Activated CD8-positive, alpha-beta memory T cell treated with anti-CD3 and anti-CD28 coated beads, Interleukin-2, amount 10 ng/mL, durations not matched to agents 7 days and 5 days (primary cell): Measurements from ENCODE around the gene LYSMD4. TPM values are rescaled to one million over a fixed set of nuclear protein-coding genes. Genes with fewer than 3 reads are reported as not detected.
"Not testable (repeated sequence)": the region's sequence is repeated elsewhere in the genome, so short reads cannot be mapped to it uniquely, and the experiment has no call there.

ENCODE experiments used
- ATAC-seq: fragments of 150-1000 bp; cut with Tn5 transposase; one replicate; pipeline ENCODE4 v1.10.0; 2021; ENCODE audit warnings: moderate library complexity
- CTCF ChIA-PET: fragments of 350-600 bp; sonication (Branson Sonifier 250); formaldehyde crosslinking; loops from one replicate; lab custom pipeline; 2021; ENCODE audit warnings: antibody characterized with exemption; lab: Charles Lee
- DNase-seq: peaks from one replicate; pipeline ENCODE4 v3.0.0-alpha.2; 2020
- H3K27ac Mint-ChIP-seq: one replicate; pipeline ENCODE4 v1.8.0; 2021; ENCODE audit warnings: mild to moderate bottlenecking, mixed read lengths
- H3K27me3 Mint-ChIP-seq: one replicate; pipeline ENCODE4 v1.8.0; 2021; ENCODE audit warnings: mixed read lengths
- H3K36me3 Mint-ChIP-seq: one replicate; pipeline ENCODE4 v1.8.0; 2021; ENCODE audit warnings: mild to moderate bottlenecking, mixed read lengths
- H3K4me1 Mint-ChIP-seq: one replicate; pipeline ENCODE4 v1.8.0; 2021; ENCODE audit warnings: mixed read lengths
- H3K4me3 Mint-ChIP-seq: one replicate; pipeline ENCODE4 v1.8.0; 2021; ENCODE audit warnings: mild to moderate bottlenecking, moderate library complexity, mixed read lengths
- H3K9me3 Mint-ChIP-seq: one replicate; pipeline ENCODE4 v1.8.0; 2022; ENCODE audit warnings: low read depth, mixed read lengths
- total RNA-seq, 2 experiments: library from RNA; stranded (reverse); gene quantifications; one replicate each; pipeline ENCODE4 v1.2.3, GENCODE V29; 2021

Gene LYSMD4
- total RNA-seq, 2 experiments from 2014 or later, result 8.3 to 8.5 TPM

DNA sequence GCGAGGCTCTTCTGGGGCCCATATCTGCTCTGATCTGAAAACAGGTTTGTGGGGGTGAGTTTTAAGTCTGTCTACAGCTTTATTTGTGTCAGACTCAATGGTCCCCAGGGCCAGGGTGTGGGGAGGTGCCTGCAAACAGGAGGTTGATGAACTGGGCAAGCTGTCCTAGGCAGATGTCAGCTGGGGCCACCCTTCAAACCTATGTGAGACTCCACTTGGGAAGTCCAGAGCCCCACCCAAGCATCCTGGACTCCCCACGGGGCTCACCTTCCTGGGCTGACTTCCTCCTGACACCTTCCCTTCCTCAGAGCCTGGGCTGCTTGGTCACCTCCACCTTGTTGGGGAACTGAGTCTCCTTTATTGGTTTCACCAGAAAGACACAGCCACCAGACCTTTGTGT lies 8.6 kb upstream of the LYSMD4 start:
- no peak for DNase-seq
- CTCF ChIA-PET, result interaction anchor here (1.7 kb wide), 1 partner anchor 37 kb away, joined by 5 read pairs; no protein-coding TSS in a partner anchor
- Mint-ChIP-seq H3K27ac (no peak overlapping the region), H3K4me1 (no peaks in the 10 kb centered on the region), H3K36me3 (no peaks in the 10 kb centered on the region), H3K4me3 (no peak overlapping the region), H3K27me3 (peaks cover 6% of the 10 kb centered on the region), H3K9me3 (no peaks in the 10 kb centered on the region)
- ATAC-seq, result no peak

DNA sequence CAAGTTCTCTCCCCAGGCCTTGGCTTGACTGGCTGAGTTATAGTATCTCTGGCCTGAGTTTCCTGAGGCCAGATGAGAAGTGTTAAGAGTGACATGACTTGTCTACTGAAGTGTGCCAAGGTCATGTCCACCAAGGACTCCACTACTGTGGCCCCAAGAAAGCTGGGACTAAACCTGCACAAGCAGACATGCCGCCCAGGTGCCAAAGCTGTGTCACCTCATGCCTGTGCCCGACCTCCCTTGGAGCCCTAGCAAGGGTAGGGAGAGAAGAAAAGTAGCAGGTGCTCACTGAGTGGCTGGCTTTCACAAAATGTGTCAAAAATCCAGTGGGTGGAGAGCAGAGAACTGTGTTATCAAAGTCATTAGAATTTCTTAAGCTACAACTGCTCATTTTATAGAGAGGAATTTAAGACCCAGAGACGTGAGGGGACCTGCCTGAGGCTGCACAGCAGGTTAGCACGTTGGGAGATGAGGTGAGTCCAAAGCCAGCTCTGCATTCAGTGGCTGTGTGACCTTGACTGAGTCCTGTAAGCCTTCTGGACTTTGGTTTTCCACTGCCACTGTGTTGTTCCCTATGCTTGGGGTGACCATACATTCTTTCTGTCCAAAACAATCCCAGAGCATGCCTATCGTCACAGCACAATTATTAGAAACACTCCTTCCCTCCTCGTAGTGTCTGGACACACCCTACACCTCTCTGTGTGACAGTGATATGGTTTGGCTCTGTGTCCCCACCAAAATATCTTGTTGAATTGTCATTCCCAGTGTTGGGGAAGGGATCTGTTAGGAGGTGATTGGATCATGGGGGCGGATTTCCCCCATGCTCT lies 5.0 kb upstream of the LYSMD4 start:
- Mint-ChIP-seq H3K36me3 (no peaks in the 10 kb centered on the region), H3K27me3 (no peaks in the 10 kb centered on the region), H3K9me3 (no peaks in the 10 kb centered on the region), H3K27ac (no peak overlapping the region), H3K4me3 (no peak overlapping the region), H3K4me1 (peaks cover 9% of the 10 kb centered on the region)
- CTCF ChIA-PET, result no interaction called here
- ATAC-seq (no peak), DNase-seq (no peak)

DNA sequence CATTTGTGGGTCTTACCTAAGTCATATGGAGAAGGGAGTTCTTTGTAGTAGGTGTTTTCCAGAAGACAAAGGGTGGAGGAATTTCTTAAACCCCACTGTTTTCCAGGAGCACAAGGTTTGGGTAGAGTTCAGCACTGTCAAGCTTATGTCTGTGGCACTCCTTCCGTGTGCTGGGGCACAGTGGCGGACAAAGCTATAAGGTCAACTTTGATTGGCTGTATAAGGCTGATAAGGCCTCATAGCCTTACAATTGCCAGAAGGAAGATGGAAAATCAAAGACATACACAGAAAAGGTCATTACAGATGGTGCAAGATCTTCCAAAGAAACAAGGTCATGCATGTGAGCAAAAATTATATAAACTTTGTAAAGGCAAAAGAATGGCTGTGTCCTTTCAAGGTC lies 3.5 kb upstream of the LYSMD4 start:
- CTCF ChIA-PET, result interaction anchor here (0.9 kb wide), 2 partner anchors 90 to 464 kb away, joined by 3 read pairs; no protein-coding TSS in a partner anchor
- no peaks in the 10 kb centered on the region for H3K36me3 Mint-ChIP-seq
- peaks cover 17% of the 10 kb centered on the region for H3K4me1 Mint-ChIP-seq
- no peaks in the 10 kb centered on the region for H3K9me3 Mint-ChIP-seq
- no peak overlapping the region for H3K27ac Mint-ChIP-seq
- no peak overlapping the region for H3K4me3 Mint-ChIP-seq
- no peak for ATAC-seq
- H3K27me3 Mint-ChIP-seq, result no peaks in the 10 kb centered on the region
- DNase-seq, result no peak

DNA sequence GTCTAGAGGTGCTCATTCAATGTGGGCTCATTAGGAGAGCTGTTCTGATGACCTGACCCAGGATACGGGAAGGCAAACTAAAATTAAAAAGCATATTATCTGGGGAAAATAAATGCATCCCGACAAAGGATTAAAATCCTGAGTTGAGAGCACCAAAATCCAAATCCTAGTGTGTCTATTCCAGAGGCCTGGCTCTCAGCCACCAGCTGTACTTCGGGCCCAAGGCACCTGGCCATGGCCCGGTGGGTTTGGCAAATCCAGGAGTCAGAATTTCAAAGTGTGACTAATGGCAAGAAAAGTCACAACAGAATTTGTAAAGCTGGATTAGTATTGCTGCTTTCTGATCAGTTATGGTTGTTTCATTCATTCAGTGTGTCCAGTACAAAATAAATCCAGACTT lies 2.6 kb upstream of the LYSMD4 start:
- H3K27ac Mint-ChIP-seq, result no peak overlapping the region
- DNase-seq (no peak), ATAC-seq (no peak)
- H3K9me3 Mint-ChIP-seq, result no peaks in the 10 kb centered on the region
- H3K27me3 Mint-ChIP-seq, result no peaks in the 10 kb centered on the region
- H3K4me3 Mint-ChIP-seq, result no peak overlapping the region
- H3K36me3 Mint-ChIP-seq, result no peaks in the 10 kb centered on the region
- H3K4me1 Mint-ChIP-seq, result peaks cover 22% of the 10 kb centered on the region
- CTCF ChIA-PET, result interaction anchor here (0.9 to 1.8 kb wide), 2 partner anchors 89 to 449 kb away, joined by 3 to 4 read pairs; no protein-coding TSS in a partner anchor

DNA sequence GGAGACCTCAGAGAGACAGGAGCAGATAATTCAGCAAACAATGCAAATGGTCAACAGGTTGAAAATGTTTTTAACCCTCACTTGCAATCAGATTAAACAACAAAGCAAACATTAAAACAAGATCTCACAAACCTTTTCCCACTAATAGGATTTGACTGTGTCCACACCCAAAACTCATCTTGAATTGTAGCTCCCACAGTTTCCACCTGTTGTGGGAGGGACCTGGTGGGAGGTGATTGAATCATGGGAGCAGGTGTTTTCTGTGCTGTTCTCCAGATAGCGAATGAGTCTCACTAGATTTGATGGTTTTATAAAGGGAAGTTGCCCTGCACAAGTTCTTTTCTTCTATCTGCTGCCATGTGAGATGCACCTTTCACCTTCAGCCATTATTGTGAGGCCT lies 1.3 kb upstream of the LYSMD4 start:
- H3K9me3 Mint-ChIP-seq, result no peaks in the 10 kb centered on the region
- no peaks in the 10 kb centered on the region for H3K36me3 Mint-ChIP-seq
- peak overlapping the region; percentile 13 for H3K4me3 Mint-ChIP-seq
- no peak for DNase-seq
- CTCF ChIA-PET, result interaction anchor here (1.8 to 2.6 kb wide), 2 partner anchors 22 to 448 kb away, joined by 4 to 12 read pairs; no protein-coding TSS in a partner anchor
- no peaks in the 10 kb centered on the region for H3K27me3 Mint-ChIP-seq
- peaks cover 26% of the 10 kb centered on the region for H3K4me1 Mint-ChIP-seq
- peak overlapping the region; percentile 46 for H3K27ac Mint-ChIP-seq
- no peak for ATAC-seq

DNA sequence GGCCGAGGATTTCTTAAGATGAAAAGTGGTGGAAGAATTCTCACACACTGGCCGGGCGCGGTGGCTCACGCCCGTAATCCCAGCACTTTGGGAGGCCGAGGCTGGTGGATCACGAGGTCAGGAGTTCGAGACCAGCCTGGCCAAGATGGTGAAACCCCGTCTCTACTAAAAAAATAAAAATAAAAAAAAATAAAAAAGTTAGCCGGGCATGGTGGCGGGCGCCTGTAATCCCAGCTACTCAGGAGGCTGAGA lies 729 bp upstream of the LYSMD4 start:
- peak overlapping the region; percentile 75 for H3K4me3 Mint-ChIP-seq
- H3K9me3 Mint-ChIP-seq, ATAC-seq, H3K36me3 Mint-ChIP-seq, DNase-seq, H3K27me3 Mint-ChIP-seq: not testable (repeated sequence)
- peak overlapping the region; percentile 85 for H3K27ac Mint-ChIP-seq
- CTCF ChIA-PET, result interaction anchor here (2.0 to 2.6 kb wide), 2 partner anchors 23 to 461 kb away, joined by 12 to 14 read pairs; no protein-coding TSS in a partner anchor
- H3K4me1 Mint-ChIP-seq, result peaks cover 26% of the 10 kb centered on the region

DNA sequence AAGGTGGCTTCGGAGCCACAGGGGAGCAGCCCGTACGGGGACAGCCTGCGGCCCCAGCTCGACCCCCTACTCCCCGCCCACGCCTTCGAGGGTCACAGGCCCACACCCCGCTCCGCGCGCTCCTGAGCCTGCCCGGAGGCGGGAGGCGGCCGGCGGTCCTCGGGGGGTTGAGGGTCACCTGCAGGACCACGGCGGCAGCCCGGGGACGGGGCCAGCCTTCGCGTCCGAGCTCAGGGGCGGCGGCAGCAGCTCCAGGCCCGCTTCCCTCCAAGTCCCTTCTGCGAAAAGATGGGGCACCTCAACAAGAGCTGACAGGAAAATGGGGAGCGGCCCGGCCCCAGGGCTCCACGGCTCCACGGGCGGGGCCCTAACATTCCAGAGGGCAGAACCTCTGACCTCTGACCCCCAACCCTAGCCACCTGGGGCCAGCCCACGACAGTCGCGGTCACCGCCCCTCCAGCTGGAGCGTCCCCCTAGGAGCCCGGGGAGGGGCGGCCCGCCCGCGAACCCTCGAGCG lies 428 bp downstream of the LYSMD4 start:
- ATAC-seq, result no peak
- no peak for DNase-seq
- no peaks in the 10 kb centered on the region for H3K9me3 Mint-ChIP-seq
- H3K27ac Mint-ChIP-seq, result peak overlapping the region; percentile 57
- peaks cover 26% of the 10 kb centered on the region for H3K4me1 Mint-ChIP-seq
- CTCF ChIA-PET, result interaction anchor here (0.8 to 3.2 kb wide), 9 partner anchors 12 to 481 kb away, joined by 3 to 26 read pairs (median 3); partner anchors contain the start of gene LRRC28
- no peaks in the 10 kb centered on the region for H3K36me3 Mint-ChIP-seq
- H3K27me3 Mint-ChIP-seq, result no peaks in the 10 kb centered on the region
- peak overlapping the region; percentile 74 for H3K4me3 Mint-ChIP-seq

DNA sequence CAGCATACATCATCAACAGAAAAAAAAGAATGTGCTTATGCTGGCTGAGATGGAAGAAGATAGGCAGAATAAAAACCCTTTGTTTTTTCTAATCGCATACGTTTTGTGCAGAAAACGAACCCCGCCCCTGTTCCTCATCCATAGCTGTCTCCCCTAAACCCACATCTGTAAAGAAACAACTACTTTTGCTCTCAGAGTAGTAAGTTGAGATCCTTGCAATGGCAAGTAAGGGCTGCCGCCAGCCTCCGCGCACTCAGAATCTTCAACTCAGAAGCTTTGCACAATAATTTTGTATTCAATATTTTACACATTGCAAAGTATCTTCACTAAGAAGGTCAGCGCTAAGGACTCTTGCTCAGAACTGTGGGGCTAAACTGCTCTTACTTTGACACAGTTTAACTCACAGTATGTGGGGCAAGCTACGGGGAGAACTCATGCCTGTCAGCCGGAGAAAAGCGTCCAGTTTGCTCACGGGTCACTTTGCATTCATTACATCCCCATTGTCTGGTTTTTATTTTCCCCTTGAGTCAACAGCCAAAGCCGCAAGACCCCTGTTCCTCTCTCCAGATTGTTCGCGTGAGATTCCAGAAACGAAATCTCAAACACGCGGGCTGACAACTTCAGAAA lies 1.0 kb downstream of the LYSMD4 start:
- DNase-seq (no peak), ATAC-seq (no peak)
- CTCF ChIA-PET, result interaction anchor here (1.3 to 3.2 kb wide), 6 partner anchors 24 to 481 kb away, joined by 3 to 26 read pairs (median 8); partner anchors contain the start of gene LRRC28
- H3K4me1 Mint-ChIP-seq, result peaks cover 26% of the 10 kb centered on the region
- no peaks in the 10 kb centered on the region for H3K9me3 Mint-ChIP-seq
- H3K4me3 Mint-ChIP-seq, result peak overlapping the region; percentile 74
- no peaks in the 10 kb centered on the region for H3K27me3 Mint-ChIP-seq
- H3K36me3 Mint-ChIP-seq, result no peaks in the 10 kb centered on the region
- peak overlapping the region; percentile 57 for H3K27ac Mint-ChIP-seq

DNA sequence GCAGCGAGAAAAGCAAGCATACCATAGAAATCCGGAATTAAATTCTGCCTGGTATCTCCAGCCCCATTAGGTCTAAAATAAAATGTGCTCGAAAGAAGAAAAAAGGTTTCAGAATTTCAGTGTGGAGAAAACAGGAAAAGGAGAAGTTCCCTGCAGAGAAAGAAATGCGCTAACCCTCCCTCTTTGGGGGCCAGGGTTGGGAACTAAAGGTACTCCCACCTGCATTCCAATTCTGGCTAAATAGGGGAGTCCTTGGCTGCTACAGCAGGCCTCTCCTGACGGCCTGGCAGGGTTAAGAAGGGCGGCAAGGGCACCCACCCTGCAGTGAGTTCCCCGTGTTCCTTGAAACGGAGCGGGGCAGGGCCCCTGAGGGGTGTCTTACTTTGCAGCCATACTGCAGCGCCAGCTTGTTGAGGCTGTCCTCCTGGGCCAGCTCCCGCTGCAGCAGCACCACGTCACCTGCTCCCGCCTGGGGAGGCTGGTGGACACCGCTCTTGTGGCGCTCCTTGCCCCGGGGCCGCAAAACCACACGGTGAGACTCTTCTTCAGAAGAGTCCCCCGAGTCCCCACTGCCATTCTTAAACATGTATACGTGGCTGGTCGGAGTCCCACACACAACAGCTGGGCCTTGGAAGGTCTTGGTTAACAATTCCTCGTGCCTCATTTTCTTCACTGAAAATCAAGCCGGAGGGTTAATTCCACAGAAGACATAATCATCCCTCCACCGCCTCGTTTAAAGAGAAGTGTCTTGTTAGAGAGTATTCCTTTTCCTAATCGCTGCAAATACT lies 1.7 kb downstream of the LYSMD4 start:
- ATAC-seq, result no peak
- no peaks in the 10 kb centered on the region for H3K9me3 Mint-ChIP-seq
- peaks cover 26% of the 10 kb centered on the region for H3K4me1 Mint-ChIP-seq
- no peak for DNase-seq
- no peaks in the 10 kb centered on the region for H3K27me3 Mint-ChIP-seq
- H3K36me3 Mint-ChIP-seq, result peaks cover 1% of the 10 kb centered on the region
- CTCF ChIA-PET, result interaction anchor here (1.3 to 3.2 kb wide), 5 partner anchors 18 to 165 kb away, joined by 3 to 26 read pairs (median 3); no protein-coding TSS in a partner anchor
- H3K4me3 Mint-ChIP-seq, result peak overlapping the region; percentile 74
- H3K27ac Mint-ChIP-seq, result no peak overlapping the region

DNA sequence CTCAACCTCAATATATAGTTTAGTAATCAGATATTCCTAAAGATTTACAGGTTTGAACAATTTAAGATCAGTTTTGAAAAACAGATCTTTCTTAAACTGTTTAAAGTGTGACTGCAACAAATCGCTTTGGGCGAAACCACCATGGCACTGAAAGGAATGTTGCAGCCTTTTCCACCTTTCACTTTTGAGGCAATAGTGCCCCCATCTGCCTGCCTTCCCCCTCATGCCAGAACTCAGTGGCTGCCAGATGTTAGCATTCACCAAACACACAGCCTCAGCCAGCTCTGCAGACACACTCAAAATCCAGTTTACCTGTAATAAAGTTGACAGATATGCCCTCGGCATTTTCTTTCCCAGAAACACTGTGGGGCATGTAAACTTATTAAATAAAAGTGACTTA lies 3.3 kb downstream of the LYSMD4 start:
- H3K9me3 Mint-ChIP-seq, result no peaks in the 10 kb centered on the region
- DNase-seq (no peak), ATAC-seq (no peak)
- CTCF ChIA-PET, result interaction anchor here (1.2 to 2.1 kb wide), 4 partner anchors 16 to 457 kb away, joined by 3 to 7 read pairs (median 3); no protein-coding TSS in a partner anchor
- H3K36me3 Mint-ChIP-seq, result peaks cover 1% of the 10 kb centered on the region
- no peak overlapping the region for H3K4me3 Mint-ChIP-seq
- H3K4me1 Mint-ChIP-seq, result peaks cover 26% of the 10 kb centered on the region
- H3K27me3 Mint-ChIP-seq, result no peaks in the 10 kb centered on the region
- no peak overlapping the region for H3K27ac Mint-ChIP-seq

DNA sequence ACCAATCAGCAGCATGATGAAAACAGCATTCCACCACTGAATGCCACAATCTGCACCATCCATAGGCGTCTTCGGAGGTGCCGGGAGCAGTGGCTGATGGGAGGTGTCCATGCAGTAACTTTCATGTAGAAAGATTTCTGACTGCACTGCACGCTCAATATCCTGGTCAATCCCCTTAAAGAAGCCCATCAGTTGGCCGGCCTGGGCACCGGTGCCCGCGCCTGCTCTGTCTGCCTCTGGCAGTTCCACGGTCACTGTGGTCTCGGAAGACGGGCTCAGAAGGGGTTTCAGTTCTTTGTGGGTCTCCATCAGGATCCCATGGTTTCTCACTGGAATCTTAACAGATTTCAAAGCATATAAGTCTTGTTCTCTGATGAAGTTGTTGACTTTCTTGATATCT lies 3.9 kb downstream of the LYSMD4 start:
- no peak for ATAC-seq
- H3K9me3 Mint-ChIP-seq, result no peaks in the 10 kb centered on the region
- DNase-seq, result no peak
- peaks cover 23% of the 10 kb centered on the region for H3K4me1 Mint-ChIP-seq
- H3K4me3 Mint-ChIP-seq, result no peak overlapping the region
- CTCF ChIA-PET, result interaction anchor here (1.2 to 2.1 kb wide), 3 partner anchors 20 to 457 kb away, joined by 3 to 7 read pairs (median 3); no protein-coding TSS in a partner anchor
- peaks cover 1% of the 10 kb centered on the region for H3K36me3 Mint-ChIP-seq
- H3K27me3 Mint-ChIP-seq, result no peaks in the 10 kb centered on the region
- H3K27ac Mint-ChIP-seq, result no peak overlapping the region

DNA sequence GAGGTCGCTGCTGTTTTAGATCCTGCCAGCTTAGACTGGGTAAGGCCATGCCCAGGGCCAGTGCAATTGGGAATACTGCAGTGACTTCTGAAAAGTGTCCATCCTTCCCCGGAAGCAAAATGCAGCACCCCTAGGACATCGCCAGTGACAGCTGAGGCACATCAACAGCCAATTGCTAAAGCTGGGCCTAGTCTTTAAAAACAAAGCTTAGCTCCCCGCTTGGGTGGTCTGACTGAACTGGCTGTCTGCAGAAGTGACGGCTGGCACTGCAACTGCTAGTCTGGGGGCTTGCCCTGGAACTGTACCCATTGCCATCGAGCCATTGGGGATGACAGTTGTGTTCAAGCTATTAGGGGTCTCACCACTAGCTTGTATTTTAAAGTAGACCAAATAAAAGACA lies 4.3 kb downstream of the LYSMD4 start:
- H3K4me1 Mint-ChIP-seq, result peaks cover 21% of the 10 kb centered on the region
- H3K4me3 Mint-ChIP-seq, result no peak overlapping the region
- DNase-seq (no peak), ATAC-seq (no peak)
- no peaks in the 10 kb centered on the region for H3K27me3 Mint-ChIP-seq
- no peaks in the 10 kb centered on the region for H3K9me3 Mint-ChIP-seq
- H3K27ac Mint-ChIP-seq, result no peak overlapping the region
- H3K36me3 Mint-ChIP-seq, result peaks cover 1% of the 10 kb centered on the region
- CTCF ChIA-PET, result interaction anchor here (1.2 to 2.1 kb wide), 3 partner anchors 20 to 456 kb away, joined by 3 to 7 read pairs (median 3); no protein-coding TSS in a partner anchor
